ENCODE data around the gene SH3RF2. TPM values are rescaled to one million over a fixed set of nuclear protein-coding genes. Genes with fewer than 3 reads are reported as not detected.

The SH3RF2 gene
- total RNA-seq, 3 donors from 2014 or later, result 6.6 to 9.5 (median 9.4) TPM

DNA sequence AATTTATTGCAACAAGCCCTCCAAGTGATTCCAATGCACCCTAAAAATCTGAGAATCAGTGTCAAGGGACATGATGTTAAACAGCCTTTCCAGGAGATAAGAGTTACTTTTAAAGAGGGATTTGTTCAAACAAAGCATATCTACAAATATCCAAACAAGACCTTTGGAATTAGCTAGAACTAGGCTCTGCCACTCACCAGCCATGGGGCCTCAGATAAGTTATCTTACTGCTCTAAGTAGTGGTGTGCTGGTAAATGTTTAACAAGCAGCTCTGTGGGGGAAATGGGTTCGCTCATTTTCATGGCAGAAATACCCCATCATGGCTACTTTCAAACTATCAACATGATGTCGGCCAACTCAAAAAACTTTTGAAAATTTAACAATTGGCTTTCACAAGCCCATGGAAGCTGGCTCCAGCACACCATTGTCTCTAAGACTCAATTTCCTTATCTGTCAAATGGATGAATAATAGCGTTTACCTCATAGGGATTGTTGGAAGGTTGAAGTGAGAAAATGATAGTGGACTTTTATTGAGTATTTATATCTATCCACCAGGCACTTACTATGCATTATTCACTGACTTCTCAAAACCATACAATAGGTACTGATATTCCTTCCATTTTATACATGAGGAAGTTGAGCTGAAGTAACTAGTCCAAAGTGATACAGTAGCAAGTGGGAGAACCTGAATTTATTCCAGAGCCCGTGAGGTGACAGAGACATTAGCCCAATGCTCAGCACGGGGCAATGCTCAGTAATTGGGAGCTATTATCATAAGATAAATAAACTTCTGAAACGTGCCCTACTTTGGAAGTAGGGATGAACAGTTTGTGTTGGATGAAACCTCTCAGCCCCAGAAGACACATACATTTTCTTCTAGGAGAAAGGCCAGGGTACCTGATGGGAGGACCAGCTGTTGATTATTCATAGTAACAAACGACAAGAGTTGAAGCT is 43.2 kb downstream of the SH3RF2 start:
- H3K27me3 ChIP-seq, result no peaks in the 10 kb centered on the region
- peaks cover 0 to 5% of the 10 kb centered on the region in 2 donors for H3K4me1 ChIP-seq
- no peaks in the 10 kb centered on the region for H3K36me3 ChIP-seq
- TF ChIP-seq POLR2AphosphoS5 (IDR thresholded peaks at IDR 0.05) (no peak), POLR2A (IDR thresholded peaks at IDR 0.05) (no peak)
- TF ChIP-seq, protein P1, sequence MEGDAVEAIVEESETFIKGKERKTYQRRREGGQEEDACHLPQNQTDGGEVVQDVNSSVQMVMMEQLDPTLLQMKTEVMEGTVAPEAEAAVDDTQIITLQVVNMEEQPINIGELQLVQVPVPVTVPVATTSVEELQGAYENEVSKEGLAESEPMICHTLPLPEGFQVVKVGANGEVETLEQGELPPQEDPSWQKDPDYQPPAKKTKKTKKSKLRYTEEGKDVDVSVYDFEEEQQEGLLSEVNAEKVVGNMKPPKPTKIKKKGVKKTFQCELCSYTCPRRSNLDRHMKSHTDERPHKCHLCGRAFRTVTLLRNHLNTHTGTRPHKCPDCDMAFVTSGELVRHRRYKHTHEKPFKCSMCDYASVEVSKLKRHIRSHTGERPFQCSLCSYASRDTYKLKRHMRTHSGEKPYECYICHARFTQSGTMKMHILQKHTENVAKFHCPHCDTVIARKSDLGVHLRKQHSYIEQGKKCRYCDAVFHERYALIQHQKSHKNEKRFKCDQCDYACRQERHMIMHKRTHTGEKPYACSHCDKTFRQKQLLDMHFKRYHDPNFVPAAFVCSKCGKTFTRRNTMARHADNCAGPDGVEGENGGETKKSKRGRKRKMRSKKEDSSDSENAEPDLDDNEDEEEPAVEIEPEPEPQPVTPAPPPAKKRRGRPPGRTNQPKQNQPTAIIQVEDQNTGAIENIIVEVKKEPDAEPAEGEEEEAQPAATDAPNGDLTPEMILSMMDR (IDR thresholded peaks at IDR 0.05), result no peak
- H3K27ac ChIP-seq, result peak overlapping the region; percentile 41 to 43
- no peak overlapping the region for H3K4me3 ChIP-seq
- H3K9me3 ChIP-seq, result no peaks in the 10 kb centered on the region
- DNase-seq (ENCODE audit: low spot score in 2 of 2), result no peak
- intact Hi-C loops (cut with DNase I; ENCODE audit: low total_unique reads), result no loop called here

DNA sequence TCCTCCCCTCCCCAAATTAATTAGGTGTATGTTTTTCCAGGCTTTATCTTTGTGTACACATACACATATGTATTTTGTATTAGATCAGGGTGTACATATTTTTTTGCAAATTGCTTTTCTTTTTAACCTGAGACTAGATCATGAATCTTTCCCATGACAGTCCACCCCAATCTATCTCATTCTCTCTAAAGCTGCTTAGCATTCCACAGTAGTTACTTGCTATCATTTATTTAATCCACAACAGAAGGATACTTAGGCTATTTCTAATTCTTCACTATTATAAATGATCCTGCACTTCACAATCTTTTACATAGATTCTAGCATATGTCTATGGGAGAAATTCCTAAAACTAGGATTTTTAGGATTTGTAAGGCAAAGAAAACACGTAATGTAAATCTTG is 43.9 kb downstream of the SH3RF2 start:
- H3K27ac ChIP-seq, result peak overlapping the region in 1 of 2 donors; percentile 27
- H3K4me3 ChIP-seq, result no peak overlapping the region
- intact Hi-C loops (cut with DNase I; ENCODE audit: low total_unique reads), result no loop called here
- H3K36me3 ChIP-seq, result no peaks in the 10 kb centered on the region
- no peaks in the 10 kb centered on the region for H3K27me3 ChIP-seq
- peaks cover 0 to 5% of the 10 kb centered on the region in 2 donors for H3K4me1 ChIP-seq
- no peaks in the 10 kb centered on the region for H3K9me3 ChIP-seq
- DNase-seq (ENCODE audit: low spot score in 2 of 2), result no peak
- TF ChIP-seq, protein P1 (IDR thresholded peaks at IDR 0.05), result no peak
- no peak for TF ChIP-seq POLR2AphosphoS5 (IDR thresholded peaks at IDR 0.05)
- no peak for TF ChIP-seq POLR2A (IDR thresholded peaks at IDR 0.05)

DNA sequence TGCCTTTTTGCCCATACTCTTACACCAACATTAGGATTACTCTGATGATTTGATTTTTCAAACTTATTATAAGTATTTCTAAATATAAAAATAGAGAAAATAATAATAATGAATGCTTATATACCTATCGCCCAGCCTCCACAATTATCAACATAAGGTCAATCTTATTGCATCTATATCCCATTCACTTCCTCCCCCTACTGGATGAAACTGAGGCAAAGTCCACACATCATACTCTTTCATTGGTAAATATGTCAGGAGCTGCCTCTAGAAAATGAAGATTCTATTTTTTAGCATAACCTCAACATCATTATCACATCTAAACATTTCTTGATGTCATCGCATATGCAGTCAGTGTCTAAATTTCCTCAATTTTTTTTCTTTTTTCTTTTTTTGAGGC is 44.3 kb downstream of the SH3RF2 start:
- TF ChIP-seq, protein P1 (IDR thresholded peaks at IDR 0.05), result peak in 1 of 3 donors; percentile 8
- no peak for TF ChIP-seq POLR2A (IDR thresholded peaks at IDR 0.05)
- intact Hi-C loops (cut with DNase I; ENCODE audit: low total_unique reads), result no loop called here
- Histone ChIP-seq H3K4me3 (no peak overlapping the region), H3K4me1 (peaks cover 0 to 5% of the 10 kb centered on the region in 2 donors), H3K9me3 (no peaks in the 10 kb centered on the region), H3K27me3 (no peaks in the 10 kb centered on the region), H3K36me3 (no peaks in the 10 kb centered on the region), H3K27ac (no peak overlapping the region)
- no peak for DNase-seq (ENCODE audit: low spot score in 2 of 2)

GRCh38 chr5:145981589-145982571 is 45.5 kb downstream of the SH3RF2 start:
- intact Hi-C loops (cut with DNase I; ENCODE audit: low total_unique reads), result no loop called here
- H3K4me1 ChIP-seq, result peaks cover 0 to 5% of the 10 kb centered on the region in 2 donors
- DNase-seq (ENCODE audit: low spot score in 2 of 2), result peak in 1 of 2 donors; percentile 57
- peak overlapping the region; percentile 54 to 56 for H3K27ac ChIP-seq
- TF ChIP-seq POLR2AphosphoS5 (IDR thresholded peaks at IDR 0.05), result peak in 1 of 3 donors; percentile 18
- TF ChIP-seq POLR2A (IDR thresholded peaks at IDR 0.05), result no peak
- H3K4me3 ChIP-seq, result no peak overlapping the region
- H3K27me3 ChIP-seq, result no peaks in the 10 kb centered on the region
- no peaks in the 10 kb centered on the region for H3K9me3 ChIP-seq
- H3K36me3 ChIP-seq, result no peaks in the 10 kb centered on the region

GRCh38 chr5:145982572-145983318 is 46.4 kb downstream of the SH3RF2 start:
- DNase-seq (ENCODE audit: low spot score in 2 of 2), result no peak
- Histone ChIP-seq H3K4me1 (peaks cover 0 to 5% of the 10 kb centered on the region in 2 donors), H3K27ac (peak overlapping the region; percentile 54 to 56)

More at GRCh38 chr5:145982572-145983318, 46.4 kb downstream of the SH3RF2 start:
- Histone ChIP-seq H3K9me3 (no peaks in the 10 kb centered on the region), H3K36me3 (no peaks in the 10 kb centered on the region), H3K27me3 (no peaks in the 10 kb centered on the region), H3K4me3 (no peak overlapping the region)
- intact Hi-C loops (cut with DNase I; ENCODE audit: low total_unique reads), result no loop called here
- TF ChIP-seq POLR2AphosphoS5 (IDR thresholded peaks at IDR 0.05), result no peak
- TF ChIP-seq, protein P1 (IDR thresholded peaks at IDR 0.05), result no peak
- TF ChIP-seq POLR2A (IDR thresholded peaks at IDR 0.05), result no peak
